Measurements from ENCODE around the gene TMEM40. TPM values are rescaled to one million over a fixed set of nuclear protein-coding genes. Genes with fewer than 3 reads are reported as not detected.
"Not testable (repeated sequence)": the region's sequence is repeated elsewhere in the genome, so short reads cannot be mapped to it uniquely, and the experiment has no call there.

Gene TMEM40
- polyA plus RNA-seq, 1 donor from 2014 or later = 0.65 TPM

- Mint-ChIP-seq H3K27ac (no peak overlapping the region), H3K9me3 (peaks cover 0 to 1% (median 0%) of the 10 kb centered on the region in 3 donors), H3K4me1 (peaks cover 0 to 1% (median 0%) of the 10 kb centered on the region in 3 donors), H3K4me3 (no peak overlapping the region), H3K27me3 (peaks cover 2% of the 10 kb centered on the region), H3K36me3 (no peaks in the 10 kb centered on the region)
These were observed 53.1 kb downstream of the TMEM40 start for GRCh38 chr3:12705981-12706380.

GRCh38 chr3:12705374-12705926 is 53.6 kb downstream of the TMEM40 start:
- Mint-ChIP-seq H3K4me1 (peaks cover 0 to 1% (median 0%) of the 10 kb centered on the region in 3 donors), H3K36me3 (no peaks in the 10 kb centered on the region), H3K4me3 (no peak overlapping the region), H3K27ac (no peak overlapping the region), H3K9me3 (peaks cover 0 to 1% (median 0%) of the 10 kb centered on the region in 3 donors), H3K27me3 (peaks cover 2% of the 10 kb centered on the region)

- H3K27me3 Mint-ChIP-seq = peaks cover 1% of the 10 kb centered on the region
- no peak overlapping the region for H3K27ac Mint-ChIP-seq
- no peaks in the 10 kb centered on the region for H3K4me1 Mint-ChIP-seq
- H3K36me3 Mint-ChIP-seq = no peaks in the 10 kb centered on the region
- peaks cover 0 to 1% (median 0%) of the 10 kb centered on the region in 3 donors for H3K9me3 Mint-ChIP-seq
- H3K4me3 Mint-ChIP-seq = no peak overlapping the region
These were observed 56.6 kb downstream of the TMEM40 start for GRCh38 chr3:12702501-12702900.

- not testable (repeated sequence) for H3K27me3 Mint-ChIP-seq, H3K27ac Mint-ChIP-seq, H3K9me3 Mint-ChIP-seq, H3K36me3 Mint-ChIP-seq, H3K4me3 Mint-ChIP-seq, H3K4me1 Mint-ChIP-seq
These were observed 57.5 kb downstream of the TMEM40 start for GRCh38 chr3:12701601-12702000.

GRCh38 chr3:12700800-12701199 is 58.3 kb downstream of the TMEM40 start:
- Mint-ChIP-seq H3K9me3 (no peaks in the 10 kb centered on the region), H3K27ac (no peak overlapping the region), H3K36me3 (no peaks in the 10 kb centered on the region), H3K4me3 (no peak overlapping the region), H3K27me3 (peaks cover 1% of the 10 kb centered on the region), H3K4me1 (no peaks in the 10 kb centered on the region)

- Mint-ChIP-seq H3K27ac (no peak overlapping the region), H3K27me3 (peaks cover 1% of the 10 kb centered on the region), H3K4me3 (no peak overlapping the region), H3K4me1 (no peaks in the 10 kb centered on the region), H3K9me3 (no peaks in the 10 kb centered on the region), H3K36me3 (no peaks in the 10 kb centered on the region)
These were observed 63.1 kb downstream of the TMEM40 start for GRCh38 chr3:12695916-12696315.

- Mint-ChIP-seq H3K36me3 (no peaks in the 10 kb centered on the region), H3K4me1 (no peaks in the 10 kb centered on the region), H3K27me3 (no peaks in the 10 kb centered on the region), H3K27ac (peak overlapping the region in 1 of 3 donors; percentile 85), H3K4me3 (no peak overlapping the region), H3K9me3 (no peaks in the 10 kb centered on the region)
These were observed 63.9 kb downstream of the TMEM40 start for GRCh38 chr3:12695112-12695511.

GRCh38 chr3:12692444-12692843 is 66.6 kb downstream of the TMEM40 start:
- Mint-ChIP-seq H3K4me1 (no peaks in the 10 kb centered on the region), H3K9me3 (no peaks in the 10 kb centered on the region), H3K36me3 (no peaks in the 10 kb centered on the region), H3K4me3 (no peak overlapping the region), H3K27ac (no peak overlapping the region), H3K27me3 (peaks cover 5% of the 10 kb centered on the region)

GRCh38 chr3:12689997-12690711 is 68.9 kb downstream of the TMEM40 start:
- Mint-ChIP-seq H3K4me3 (no peak overlapping the region), H3K9me3 (no peaks in the 10 kb centered on the region), H3K4me1 (no peaks in the 10 kb centered on the region), H3K27ac (no peak overlapping the region), H3K27me3 (peaks cover 7% of the 10 kb centered on the region), H3K36me3 (no peaks in the 10 kb centered on the region)

- Mint-ChIP-seq H3K4me3 (no peak overlapping the region), H3K9me3 (no peaks in the 10 kb centered on the region), H3K36me3 (no peaks in the 10 kb centered on the region), H3K4me1 (no peaks in the 10 kb centered on the region), H3K27me3 (peaks cover 7% of the 10 kb centered on the region), H3K27ac (no peak overlapping the region)
These were observed 71.1 kb downstream of the TMEM40 start for GRCh38 chr3:12687948-12688347.

GRCh38 chr3:12686096-12686495 is 73.0 kb downstream of the TMEM40 start:
- H3K4me3 Mint-ChIP-seq = no peak overlapping the region
- no peaks in the 10 kb centered on the region for H3K36me3 Mint-ChIP-seq
- no peaks in the 10 kb centered on the region for H3K9me3 Mint-ChIP-seq

More at GRCh38 chr3:12686096-12686495, 73.0 kb downstream of the TMEM40 start:
- Mint-ChIP-seq H3K27ac (no peak overlapping the region), H3K27me3 (peaks cover 7% of the 10 kb centered on the region), H3K4me1 (peaks cover 0 to 2% (median 1%) of the 10 kb centered on the region in 3 donors)

Other genes starting within 250 kb of the TMEM40 start
- not detected for gene MKRN2OS, start 213.8 kb downstream of the TMEM40 start, polyA plus RNA-seq
- 41.0 TPM for gene MKRN2, start 202.2 kb downstream of the TMEM40 start, polyA plus RNA-seq
- 56.0 TPM for gene RAF1, start 95.1 kb downstream of the TMEM40 start, polyA plus RNA-seq
- gene CAND2, start 37.4 kb upstream of the TMEM40 start, polyA plus RNA-seq = 0.35 TPM
- 3,703 TPM for gene RPL32, start 82.3 kb upstream of the TMEM40 start, polyA plus RNA-seq